A673 (cell line): ENCODE results near the gene KCP. TPM values are rescaled to one million over a fixed set of nuclear protein-coding genes. Genes with fewer than 3 reads are reported as not detected.

Source experiments
- BruUV-seq: library from RNA; stranded (reverse); fragments of 400-500 nt; replicated peaks from 2 replicates; lab custom pipeline; 2021; lab: Mats Ljungman, UMichigan
- CTCF ChIA-PET: fragments of 300-600 bp; sonication (Branson Sonifier 250); formaldehyde crosslinking; loops from one replicate; lab custom pipeline; 2022; ENCODE audit warnings: antibody characterized with exemption; lab: Charles Lee
- POLR2A ChIA-PET: fragments of 300-600 bp; sonication (Branson Sonifier 250); formaldehyde crosslinking; loops from one replicate; lab custom pipeline; 2022; ENCODE audit warnings: antibody characterized with exemption; ENCODE audit not compliant: low non-redundant PET; lab: Charles Lee
- DNase-seq: peaks from one replicate; pipeline ENCODE4 v3.0.0-alpha.2; 2015; ENCODE audit warnings: low spot score
- H3K27ac ChIP-seq: fragments of 200-600 bp; sonication (generic); 2 replicates; pipeline ENCODE4 v1.5.1; 2016; ENCODE audit warnings: mixed run types, low read depth, mild to moderate bottlenecking, mixed read lengths, antibody characterized with exemption, low read length; ENCODE audit not compliant: poor library complexity, severe bottlenecking
- H3K27me3 ChIP-seq: fragments of 200-600 bp; sonication (generic); replicated peaks from 2 replicates; pipeline ENCODE4 v1.6.1; 2017; ENCODE audit warnings: mixed run types, low read depth, mild to moderate bottlenecking, mixed read lengths, antibody characterized with exemption, low read length; ENCODE audit not compliant: insufficient read depth, poor library complexity
- H3K36me3 ChIP-seq: fragments of 200-600 bp; sonication (generic); 2 replicates; pipeline ENCODE4 v1.6.1; 2016; ENCODE audit warnings: mixed run types, mild to moderate bottlenecking, mixed read lengths, antibody characterized with exemption, low read length; ENCODE audit not compliant: insufficient read depth, poor library complexity, severe bottlenecking
- H3K4me1 ChIP-seq: fragments of 200-600 bp; sonication (generic); 2 replicates; pipeline ENCODE4 v1.6.1; 2017; ENCODE audit warnings: mixed run types, mild to moderate bottlenecking, mixed read lengths, antibody characterized with exemption, low read length; ENCODE audit not compliant: insufficient read depth, poor library complexity, severe bottlenecking
- H3K4me3 ChIP-seq: fragments of 200-600 bp; sonication (generic); 2 replicates; pipeline ENCODE4 v1.5.1; 2016; ENCODE audit warnings: low read depth, mixed run types, mild to moderate bottlenecking, mixed read lengths, low read length; ENCODE audit not compliant: poor library complexity, severe bottlenecking
- H3K9me3 ChIP-seq: fragments of 200-600 bp; sonication (generic); 2 replicates; pipeline ENCODE4 v1.6.1; 2016; ENCODE audit warnings: mixed run types, low read depth, mild to moderate bottlenecking, mixed read lengths, antibody characterized with exemption, low read length; ENCODE audit not compliant: poor library complexity, severe bottlenecking
- EZH2 ChIP-seq: fragments of 200-600 bp; sonication (generic); IDR thresholded peaks from 2 replicates; pipeline ENCODE4 v1.6.1; 2017; ENCODE audit warnings: borderline replicate concordance, low read depth, mild to moderate bottlenecking, mixed read lengths, antibody characterized with exemption, low read length; ENCODE audit not compliant: poor library complexity, severe bottlenecking
- intact Hi-C: fragments of 100-400 bp; cut with micrococcal nuclease; formaldehyde crosslinking; loops from one replicate; pipeline ENCODE4 v1.10.0; 2022; ENCODE audit not compliant: unreplicated experiment
- total RNA-seq: library from RNA; stranded (reverse); gene quantifications from 2 replicates; pipeline ENCODE4 v1.2.3, GENCODE V29; 2021
- TF ChIP-seq, protein P1 (sequence below): fragments of 300-800, 200-600 bp; sonication (generic); conservative IDR thresholded peaks from 2 replicates; pipeline ENCODE4 v1.5.1; 2017; ENCODE audit warnings: low read depth, mild to moderate bottlenecking, antibody characterized with exemption, low read length, moderate library complexity, mixed read lengths

The KCP gene
- total RNA-seq, 1 experiment from 2014 or later = not detected

DNA sequence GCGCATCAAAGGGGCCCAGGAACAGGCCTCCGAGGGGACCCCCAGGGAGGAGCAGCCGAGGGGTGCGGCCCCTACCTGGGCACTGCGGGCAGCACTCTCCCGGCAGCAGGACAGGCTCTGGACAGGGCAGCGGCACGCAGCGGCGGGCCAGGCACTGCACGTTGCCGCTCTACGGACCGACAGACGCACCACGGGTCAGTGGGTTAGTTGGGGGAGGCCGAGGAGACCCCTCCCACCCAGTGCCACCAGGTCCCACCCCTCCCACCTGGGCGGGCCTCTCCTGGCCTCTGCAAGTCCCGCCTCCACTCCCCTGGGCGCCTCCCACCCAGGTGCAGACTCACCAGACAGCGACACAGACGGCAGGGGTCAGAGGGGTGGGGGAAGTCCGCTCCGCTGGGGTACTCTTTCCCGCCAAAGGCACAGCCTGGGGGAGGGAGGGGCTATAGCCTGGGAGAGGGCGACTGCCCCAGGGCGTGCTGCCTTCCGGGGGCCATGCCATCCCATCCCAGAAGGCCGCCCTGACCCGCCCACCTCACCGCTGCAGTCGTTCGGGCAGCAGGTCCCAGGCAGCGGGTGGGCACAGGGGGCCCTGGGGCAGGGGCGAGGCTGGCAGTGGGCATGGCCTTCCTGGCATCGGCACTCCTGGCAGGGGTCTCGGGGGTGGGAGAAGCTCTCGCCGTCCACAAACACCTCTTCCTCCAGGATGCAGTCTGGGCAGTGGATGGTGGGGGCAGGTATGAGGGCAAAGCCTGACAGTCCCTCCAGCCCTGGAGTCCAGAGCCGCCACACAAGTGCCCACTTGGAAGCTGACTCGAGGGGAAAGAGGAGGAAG, 19.2 kb downstream of the KCP start:
- TF ChIP-seq, protein P1, sequence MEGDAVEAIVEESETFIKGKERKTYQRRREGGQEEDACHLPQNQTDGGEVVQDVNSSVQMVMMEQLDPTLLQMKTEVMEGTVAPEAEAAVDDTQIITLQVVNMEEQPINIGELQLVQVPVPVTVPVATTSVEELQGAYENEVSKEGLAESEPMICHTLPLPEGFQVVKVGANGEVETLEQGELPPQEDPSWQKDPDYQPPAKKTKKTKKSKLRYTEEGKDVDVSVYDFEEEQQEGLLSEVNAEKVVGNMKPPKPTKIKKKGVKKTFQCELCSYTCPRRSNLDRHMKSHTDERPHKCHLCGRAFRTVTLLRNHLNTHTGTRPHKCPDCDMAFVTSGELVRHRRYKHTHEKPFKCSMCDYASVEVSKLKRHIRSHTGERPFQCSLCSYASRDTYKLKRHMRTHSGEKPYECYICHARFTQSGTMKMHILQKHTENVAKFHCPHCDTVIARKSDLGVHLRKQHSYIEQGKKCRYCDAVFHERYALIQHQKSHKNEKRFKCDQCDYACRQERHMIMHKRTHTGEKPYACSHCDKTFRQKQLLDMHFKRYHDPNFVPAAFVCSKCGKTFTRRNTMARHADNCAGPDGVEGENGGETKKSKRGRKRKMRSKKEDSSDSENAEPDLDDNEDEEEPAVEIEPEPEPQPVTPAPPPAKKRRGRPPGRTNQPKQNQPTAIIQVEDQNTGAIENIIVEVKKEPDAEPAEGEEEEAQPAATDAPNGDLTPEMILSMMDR = no peak
- TF ChIP-seq EZH2 = no peak
- BruUV-seq = no TSS peak
- H3K27me3 ChIP-seq = peaks cover 21% of the 10 kb centered on the region
- no peaks in the 10 kb centered on the region for H3K4me1 ChIP-seq
- ChIA-PET POLR2A (no interaction called here), CTCF (no interaction called here)
- intact Hi-C loops = no loop called here
- H3K27ac ChIP-seq = no peak overlapping the region
- H3K9me3 ChIP-seq = no peaks in the 10 kb centered on the region
- no peak for DNase-seq
- H3K36me3 ChIP-seq = no peaks in the 10 kb centered on the region
- H3K4me3 ChIP-seq = no peak overlapping the region

- CTCF ChIA-PET = no interaction called here
- no peak for TF ChIP-seq EZH2
- TF ChIP-seq, protein P1 = no peak
Observed at GRCh38 chr7:128890306-128891109, 20.0 kb downstream of the KCP start.

DNA sequence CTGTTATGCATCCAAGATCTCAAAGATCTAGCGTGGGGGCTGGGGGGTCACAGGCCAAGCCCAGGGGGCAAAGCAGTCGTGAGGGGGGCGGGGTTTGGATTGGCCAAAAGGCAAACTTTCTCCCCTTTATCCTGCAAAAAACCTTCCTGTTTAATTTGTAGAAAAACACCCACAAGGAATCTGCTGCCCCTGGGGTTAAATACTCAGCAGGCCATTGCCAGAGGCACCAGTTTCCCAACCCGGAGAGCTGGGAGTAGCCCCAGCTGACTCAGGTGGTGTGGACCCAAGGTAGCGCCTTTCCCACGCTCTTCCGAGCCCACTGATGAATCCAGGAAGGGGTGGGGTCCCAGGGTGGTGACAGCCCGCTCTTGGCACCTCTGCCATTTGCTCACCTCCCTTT, 21.4 kb downstream of the KCP start:
- Histone ChIP-seq H3K27ac (no peak overlapping the region), H3K27me3 (peaks cover 21% of the 10 kb centered on the region), H3K4me3 (no peak overlapping the region), H3K4me1 (no peaks in the 10 kb centered on the region), H3K36me3 (no peaks in the 10 kb centered on the region), H3K9me3 (no peaks in the 10 kb centered on the region)
- BruUV-seq = no TSS peak
- DNase-seq = no peak
- no peak for TF ChIP-seq EZH2
- TF ChIP-seq, protein P1 = no peak
- CTCF ChIA-PET = no interaction called here
- intact Hi-C loops = loop anchor here (10.0 kb wide), 1 partner anchor 94 kb away; the partner anchor contains the start of gene CCDC136
- POLR2A ChIA-PET = no interaction called here

More at GRCh38 chr7:128890306-128891109, 20.0 kb downstream of the KCP start:
- POLR2A ChIA-PET = no interaction called here
- H3K36me3 ChIP-seq = no peaks in the 10 kb centered on the region
- H3K9me3 ChIP-seq = no peaks in the 10 kb centered on the region
- H3K27me3 ChIP-seq = peaks cover 21% of the 10 kb centered on the region
- H3K4me3 ChIP-seq = peak overlapping the region; percentile 24
- no peak for DNase-seq
- BruUV-seq = no TSS peak
- no peak overlapping the region for H3K27ac ChIP-seq
- intact Hi-C loops = no loop called here
- no peaks in the 10 kb centered on the region for H3K4me1 ChIP-seq
